Measurements from ENCODE around the gene SBK2. TPM values are rescaled to one million over a fixed set of nuclear protein-coding genes. Genes with fewer than 3 reads are reported as not detected.

The SBK2 gene
- total RNA-seq, 3 donors from 2014 or later (not counting 1 experiment from before 2014, with no cell fraction given) = not detected

DNA sequence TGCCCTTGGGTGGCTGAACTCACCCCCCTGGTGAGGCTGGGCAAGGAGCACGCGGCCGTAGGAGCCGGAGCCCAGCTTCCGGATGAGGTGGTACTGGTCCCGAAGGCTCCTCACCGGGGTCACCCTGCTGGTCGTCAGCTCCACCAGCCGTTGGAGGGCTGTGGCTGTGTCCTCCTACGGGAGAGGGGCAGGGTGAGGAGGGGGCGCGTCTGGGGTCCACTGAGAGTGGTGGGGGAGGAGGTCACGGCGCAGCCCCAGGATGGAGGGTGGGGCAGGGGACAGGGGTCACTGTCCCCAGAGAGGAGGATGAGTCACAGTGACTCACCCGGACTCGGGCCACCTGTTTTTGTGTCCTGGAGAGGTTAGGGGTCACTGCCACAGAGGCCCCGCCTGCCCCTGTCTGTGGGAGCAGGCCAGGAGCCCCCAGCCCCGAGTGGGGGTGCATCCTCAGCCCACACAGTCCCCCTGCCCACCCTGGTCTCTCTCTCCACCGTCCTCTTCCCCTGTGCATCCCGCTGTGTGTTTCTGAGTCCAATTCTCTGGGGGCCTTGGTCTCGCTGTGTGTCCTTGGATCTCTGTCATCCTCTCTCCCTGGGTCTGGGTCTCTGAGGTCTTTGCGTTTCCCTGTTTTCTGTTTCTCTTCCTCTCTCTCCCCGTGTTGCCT, 8.0 kb upstream of the SBK2 start:
- H3K27me3 ChIP-seq (ENCODE audit: control insufficient read depth, insufficient read depth, low read length) = peaks cover 4% of the 10 kb centered on the region
- DNase-seq (no peak), ATAC-seq (no peak)
- Mint-ChIP-seq H3K9me3 (no peaks in the 10 kb centered on the region), H3K4me3 (no peak overlapping the region), H3K36me3 (no peaks in the 10 kb centered on the region), H3K27ac (no peak overlapping the region), H3K4me1 (no peaks in the 10 kb centered on the region), H3K27me3 (ENCODE audit: low read depth in 2 of 2) (peaks cover 0 to 27% of the 10 kb centered on the region in 2 donors)
- no peak overlapping the region for H3K27ac ChIP-seq (ENCODE audit: low read length)
- no peaks in the 10 kb centered on the region for H3K36me3 ChIP-seq (ENCODE audit: control insufficient read depth, insufficient read depth, low read length)
- H3K4me3 ChIP-seq (ENCODE audit: low read length) = no peak overlapping the region
- intact Hi-C loops (cut with micrococcal nuclease) = no loop called here
- no peaks in the 10 kb centered on the region for H3K4me1 ChIP-seq (ENCODE audit: control insufficient read depth, insufficient read depth, low read length)
- WGBS (ENCODE audit: insufficient coverage) = 88% methylated on average over 23 of the region's 23 CpGs
- H3K9me3 ChIP-seq (ENCODE audit: control insufficient read depth, insufficient read depth, low read length) = no peaks in the 10 kb centered on the region
- TF ChIP-seq, protein P1, sequence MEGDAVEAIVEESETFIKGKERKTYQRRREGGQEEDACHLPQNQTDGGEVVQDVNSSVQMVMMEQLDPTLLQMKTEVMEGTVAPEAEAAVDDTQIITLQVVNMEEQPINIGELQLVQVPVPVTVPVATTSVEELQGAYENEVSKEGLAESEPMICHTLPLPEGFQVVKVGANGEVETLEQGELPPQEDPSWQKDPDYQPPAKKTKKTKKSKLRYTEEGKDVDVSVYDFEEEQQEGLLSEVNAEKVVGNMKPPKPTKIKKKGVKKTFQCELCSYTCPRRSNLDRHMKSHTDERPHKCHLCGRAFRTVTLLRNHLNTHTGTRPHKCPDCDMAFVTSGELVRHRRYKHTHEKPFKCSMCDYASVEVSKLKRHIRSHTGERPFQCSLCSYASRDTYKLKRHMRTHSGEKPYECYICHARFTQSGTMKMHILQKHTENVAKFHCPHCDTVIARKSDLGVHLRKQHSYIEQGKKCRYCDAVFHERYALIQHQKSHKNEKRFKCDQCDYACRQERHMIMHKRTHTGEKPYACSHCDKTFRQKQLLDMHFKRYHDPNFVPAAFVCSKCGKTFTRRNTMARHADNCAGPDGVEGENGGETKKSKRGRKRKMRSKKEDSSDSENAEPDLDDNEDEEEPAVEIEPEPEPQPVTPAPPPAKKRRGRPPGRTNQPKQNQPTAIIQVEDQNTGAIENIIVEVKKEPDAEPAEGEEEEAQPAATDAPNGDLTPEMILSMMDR (IDR thresholded peaks at IDR 0.05) = no peak

DNA sequence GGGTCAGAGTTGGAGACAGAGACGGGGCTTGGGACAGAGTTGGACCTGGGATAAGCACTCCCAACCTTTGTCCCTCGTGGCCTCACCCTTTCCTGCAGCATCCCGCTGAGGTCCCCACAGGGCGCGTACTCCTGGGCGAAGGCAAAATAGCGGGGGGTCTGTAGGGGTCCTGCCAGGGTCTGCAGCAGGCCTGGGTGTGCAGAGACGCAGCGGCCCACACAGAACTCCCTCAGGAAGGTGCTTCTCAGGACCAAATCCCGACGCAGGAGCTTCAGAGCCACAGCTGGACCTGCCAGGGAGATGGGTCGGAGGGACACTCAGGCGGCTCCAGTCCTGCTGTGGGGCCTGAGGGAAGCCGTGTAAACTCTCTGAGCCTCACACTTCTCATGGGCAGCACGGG, 7.1 kb upstream of the SBK2 start:
- no peaks in the 10 kb centered on the region for H3K9me3 ChIP-seq (ENCODE audit: control insufficient read depth, insufficient read depth, low read length)
- H3K4me1 ChIP-seq (ENCODE audit: control insufficient read depth, insufficient read depth, low read length) = no peaks in the 10 kb centered on the region
- no peak for ATAC-seq
- H3K36me3 ChIP-seq (ENCODE audit: control insufficient read depth, insufficient read depth, low read length) = no peaks in the 10 kb centered on the region
- no peak overlapping the region for H3K4me3 ChIP-seq (ENCODE audit: low read length)
- TF ChIP-seq, protein P1 (IDR thresholded peaks at IDR 0.05) = no peak
- intact Hi-C loops (cut with micrococcal nuclease) = no loop called here
- Mint-ChIP-seq H3K9me3 (no peaks in the 10 kb centered on the region), H3K36me3 (no peaks in the 10 kb centered on the region), H3K27ac (no peak overlapping the region), H3K4me3 (no peak overlapping the region), H3K4me1 (no peaks in the 10 kb centered on the region), H3K27me3 (ENCODE audit: low read depth in 2 of 2) (peaks cover 0 to 25% of the 10 kb centered on the region in 2 donors)
- 90% methylated on average over 15 of the region's 15 CpGs for WGBS (ENCODE audit: insufficient coverage)
- no peak overlapping the region for H3K27ac ChIP-seq (ENCODE audit: low read length)
- DNase-seq = no peak
- peaks cover 4% of the 10 kb centered on the region for H3K27me3 ChIP-seq (ENCODE audit: control insufficient read depth, insufficient read depth, low read length)

DNA sequence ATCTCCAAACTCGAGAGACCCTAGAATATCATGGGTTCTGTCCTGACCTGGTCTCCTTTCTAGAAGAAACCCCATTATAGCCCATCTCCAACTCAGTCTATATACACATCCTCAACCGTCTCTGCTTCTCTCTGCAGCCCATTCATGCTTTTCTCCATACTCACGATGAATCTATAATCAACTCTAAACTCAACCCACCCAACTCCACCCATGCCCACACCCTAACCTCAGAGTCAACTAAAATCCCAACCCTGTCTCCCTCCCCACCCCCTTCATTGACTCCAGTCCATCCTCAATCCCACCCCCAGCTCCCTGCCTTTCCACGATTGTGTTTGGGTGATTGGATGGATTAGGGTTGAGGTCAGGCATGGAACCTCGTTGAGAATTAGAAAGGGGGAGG, 6.6 kb upstream of the SBK2 start:
- no peak overlapping the region for H3K27ac Mint-ChIP-seq
- Histone ChIP-seq H3K4me1 (ENCODE audit: control insufficient read depth, insufficient read depth, low read length) (no peaks in the 10 kb centered on the region), H3K36me3 (ENCODE audit: control insufficient read depth, insufficient read depth, low read length) (no peaks in the 10 kb centered on the region), H3K27ac (ENCODE audit: low read length) (no peak overlapping the region), H3K27me3 (ENCODE audit: control insufficient read depth, insufficient read depth, low read length) (peaks cover 4% of the 10 kb centered on the region), H3K4me3 (ENCODE audit: low read length) (no peak overlapping the region), H3K9me3 (ENCODE audit: control insufficient read depth, insufficient read depth, low read length) (no peaks in the 10 kb centered on the region)
- no peaks in the 10 kb centered on the region for H3K9me3 Mint-ChIP-seq
- intact Hi-C loops (cut with micrococcal nuclease) = no loop called here
- no peak for ATAC-seq
- no peak for DNase-seq
- no peak overlapping the region for H3K4me3 Mint-ChIP-seq
- peaks cover 0 to 25% of the 10 kb centered on the region in 2 donors for H3K27me3 Mint-ChIP-seq (ENCODE audit: low read depth in 2 of 2)
- H3K36me3 Mint-ChIP-seq = no peaks in the 10 kb centered on the region
- H3K4me1 Mint-ChIP-seq = no peaks in the 10 kb centered on the region
- 72% methylated on average over 5 of the region's 5 CpGs for WGBS (ENCODE audit: insufficient coverage)
- TF ChIP-seq, protein P1 (IDR thresholded peaks at IDR 0.05) = no peak
